Measurements from ENCODE around the gene PPEF2.

- TF ChIP-seq ZBTB33 (IDR thresholded peaks at IDR 0.05) (no peak), E2F8 (IDR thresholded peaks at IDR 0.05; ENCODE audit: low read depth, partially characterized antibody) (no peak), CBX3 (IDR thresholded peaks at IDR 0.05; ENCODE audit: borderline replicate concordance, low read depth) (no peak), EZH2 (IDR thresholded peaks at IDR 0.05; ENCODE audit: borderline replicate concordance, control insufficient read depth, low read depth, low read length) (no peak), POLR2A (IDR thresholded peaks at IDR 0.05; ENCODE audit: low read depth, low read length) (no peak), HDAC2 (IDR thresholded peaks at IDR 0.05) (no peak), YY1 (IDR thresholded peaks at IDR 0.05; ENCODE audit: low read depth, low read length) (no peak), ZNF384 (IDR thresholded peaks at IDR 0.05; ENCODE audit: borderline replicate concordance, low read depth, low read length) (no peak), CTCF (IDR thresholded peaks at IDR 0.05 in 2 of 3, conservative IDR thresholded peaks at IDR 0.05 in 1 of 3; ENCODE audit: control insufficient read depth in 2 of 3, extremely low read depth in 1 of 3, insufficient read depth in 1 of 3, low read depth in 3 of 3, low read length in 3 of 3) (no peak), EGR1 (IDR thresholded peaks at IDR 0.05; ENCODE audit: borderline replicate concordance in 1 of 2, low read depth in 2 of 2, low read length in 2 of 2) (no peak)
Observed at GRCh38 chr4:75924309-75924827, 22.1 kb upstream of the PPEF2 start.

All from GM12878 (cell line).